COLO829 (cell line): ENCODE measurements around the gene MYH1.
"Not testable (repeated sequence)": the region's sequence is repeated elsewhere in the genome, so short reads cannot be mapped to it uniquely, and the experiment has no call there.

Experiments
- DNase-seq: peaks from one replicate; pipeline ENCODE4 v3.0.0; 2012; ENCODE audit warnings: low spot score

The MYH1 gene

GRCh38 chr17:10518271-10519037 lies at the start of gene MYH1:
Gene MYH1 (minus strand): TSS chr17:10518542. CDS start chr17:10516642, 1,900 bp downstream.
- DNase-seq, result no peak

- DNase-seq, result no peak
These were observed 45.8 kb upstream of the MYH1 start for GRCh38 chr17:10563991-10564660.

GRCh38 chr17:10558049-10558448 lies 39.7 kb upstream of the MYH1 start:
- no peak for DNase-seq

DNA sequence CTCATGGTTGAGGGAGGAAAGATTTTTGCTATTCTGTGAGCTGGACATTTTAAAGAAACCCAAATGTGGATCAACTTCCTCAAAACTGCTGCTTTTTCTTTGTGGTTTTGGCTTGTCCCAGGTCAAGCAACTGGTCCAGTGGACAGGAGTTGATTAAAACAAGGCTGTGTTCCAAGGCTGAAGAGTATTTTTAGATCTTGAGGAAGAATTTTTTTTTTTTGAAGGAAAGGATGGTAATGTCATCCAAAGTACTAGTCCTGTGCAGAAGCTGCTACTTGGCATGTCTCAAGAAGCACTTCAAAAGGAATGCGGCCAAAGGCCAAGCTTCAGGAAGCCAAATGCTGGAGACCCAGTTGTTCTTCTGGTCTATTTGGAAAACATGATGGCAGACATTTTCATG lies 39.1 kb upstream of the MYH1 start:
- DNase-seq, result no peak

GRCh38 chr17:10556301-10557005 lies 38.1 kb upstream of the MYH1 start:
- DNase-seq, result no peak

DNA sequence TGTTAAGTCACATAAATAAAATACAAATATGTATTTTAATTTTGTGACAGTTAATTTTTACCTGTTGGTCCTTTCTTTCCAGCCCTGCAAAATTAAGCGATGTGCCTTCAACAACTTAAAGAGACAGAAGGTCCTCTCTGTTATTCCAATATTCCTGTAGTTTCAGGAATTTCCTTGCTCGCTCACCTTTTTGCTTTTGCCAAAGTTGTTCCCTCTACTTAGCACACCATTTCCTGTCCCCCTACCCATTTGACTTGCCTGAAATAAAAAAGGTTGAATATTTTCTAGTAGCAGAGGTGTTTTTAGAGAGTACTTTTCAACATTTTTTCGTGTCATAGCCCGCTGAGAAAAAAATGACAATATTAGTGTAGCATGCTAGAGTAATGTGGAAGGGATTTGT lies 31.7 kb upstream of the MYH1 start:
- DNase-seq, result no peak

GRCh38 chr17:10549096-10549842 lies 30.9 kb upstream of the MYH1 start, which contains the start of gene MYH2:
Gene MYH2 (minus strand): TSS chr17:10549658. CDS start chr17:10547920, 1,738 bp downstream.
- DNase-seq, result no peak

DNA sequence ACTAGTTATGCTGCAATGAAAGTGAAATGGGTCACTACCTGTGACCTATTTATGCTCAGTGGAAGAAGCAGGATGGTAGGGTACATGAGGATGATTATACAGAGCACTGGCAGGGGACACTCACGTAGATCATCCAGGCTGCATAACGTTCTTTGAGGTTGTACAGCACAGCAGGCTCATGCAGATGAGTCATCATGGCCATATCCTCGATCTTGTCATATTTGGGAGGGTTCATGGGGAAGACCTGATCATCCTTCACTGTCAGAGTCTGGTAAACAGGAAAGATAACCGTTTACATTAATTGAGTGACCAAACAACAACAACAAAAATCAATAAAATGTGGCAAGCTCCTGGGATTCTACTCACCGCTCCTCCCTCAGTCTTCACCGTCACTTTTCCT lies 29.0 kb upstream of the MYH1 start:
- no peak for DNase-seq

GRCh38 chr17:10543486-10543885 lies 25.1 kb upstream of the MYH1 start:
- DNase-seq, result not testable (repeated sequence)

DNA sequence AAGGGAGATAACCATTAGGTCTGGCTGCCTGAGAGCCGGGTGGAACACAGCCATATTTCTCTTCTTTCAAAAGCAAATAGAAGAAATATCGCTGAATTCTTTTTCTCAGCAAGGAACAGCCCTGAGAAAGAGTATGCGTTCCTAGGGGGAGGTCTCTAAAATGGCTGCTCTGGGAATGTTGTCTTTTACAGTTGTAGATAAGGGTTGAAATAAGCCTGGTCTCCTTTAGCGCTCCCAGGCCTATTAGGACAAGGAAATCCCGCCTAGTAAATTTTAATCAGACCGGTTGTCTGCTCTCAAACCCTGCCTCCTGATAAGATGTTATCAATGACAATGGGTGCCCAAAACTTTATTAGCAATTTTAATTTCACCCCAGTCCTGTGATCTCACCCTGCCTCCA lies 22.8 kb upstream of the MYH1 start:
- DNase-seq, result not testable (repeated sequence)

GRCh38 chr17:10532026-10532425 lies 13.7 kb upstream of the MYH1 start:
- DNase-seq, result no peak

DNA sequence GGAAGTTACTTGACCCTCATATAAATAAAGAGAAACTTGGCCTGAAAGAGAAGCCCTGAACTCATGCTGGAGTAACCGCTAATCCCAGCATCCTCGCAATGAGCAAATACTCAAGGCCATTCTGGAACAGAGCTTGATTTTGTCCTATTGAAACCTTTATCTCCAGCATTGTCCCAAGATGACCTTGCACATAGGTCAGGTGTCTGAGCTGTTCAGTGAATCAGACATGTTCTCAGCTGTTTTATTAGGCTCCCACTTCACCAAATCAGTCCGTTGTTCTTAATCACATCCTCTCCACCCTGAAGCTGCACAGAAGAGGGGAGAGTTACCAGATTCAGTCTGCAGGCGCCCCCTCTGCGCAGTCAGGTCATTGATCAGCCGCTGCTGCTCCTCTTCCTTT lies 9.1 kb upstream of the MYH1 start:
- no peak for DNase-seq

- DNase-seq, result no peak
These were observed 8.2 kb upstream of the MYH1 start for GRCh38 chr17:10526517-10526916.

DNA sequence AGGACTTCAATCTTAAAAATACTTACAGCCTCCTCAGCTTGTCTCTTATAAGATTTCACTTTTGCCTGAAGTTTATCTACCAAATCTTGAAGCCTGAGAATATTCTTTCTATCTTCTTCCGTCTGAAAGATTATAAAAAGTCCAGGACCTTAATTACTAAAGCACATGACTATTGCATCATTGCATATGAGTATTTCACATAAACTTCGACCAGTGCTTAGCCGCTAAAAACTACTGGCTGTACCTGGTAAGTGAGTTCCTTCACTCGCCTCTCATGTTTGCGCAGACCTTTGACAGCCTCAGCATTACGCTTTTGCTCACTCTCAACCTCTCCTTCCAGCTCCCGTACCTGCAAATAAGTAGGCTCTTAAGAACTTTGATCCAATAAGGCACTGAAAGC lies 4.7 kb upstream of the MYH1 start:
- DNase-seq, result no peak

DNA sequence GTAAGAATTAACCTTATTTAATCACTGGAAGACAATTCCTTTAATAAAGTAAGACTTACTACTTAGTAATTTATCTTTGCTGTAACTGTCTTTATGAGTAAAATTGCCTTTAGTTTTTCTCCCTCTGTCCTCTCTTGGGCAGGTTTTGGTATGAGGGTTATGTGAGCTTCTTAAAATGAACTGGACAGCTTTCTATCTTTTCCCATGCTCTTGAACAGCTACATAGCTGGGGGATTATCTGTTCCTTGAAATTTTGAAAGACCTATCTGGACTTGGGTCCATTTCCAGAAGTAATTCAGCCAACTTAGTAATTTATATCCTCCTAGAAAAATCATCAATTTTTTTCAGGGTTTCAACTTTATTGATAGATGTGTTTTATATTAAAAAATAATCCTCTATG lies 3.6 kb upstream of the MYH1 start:
- DNase-seq, result no peak

DNA sequence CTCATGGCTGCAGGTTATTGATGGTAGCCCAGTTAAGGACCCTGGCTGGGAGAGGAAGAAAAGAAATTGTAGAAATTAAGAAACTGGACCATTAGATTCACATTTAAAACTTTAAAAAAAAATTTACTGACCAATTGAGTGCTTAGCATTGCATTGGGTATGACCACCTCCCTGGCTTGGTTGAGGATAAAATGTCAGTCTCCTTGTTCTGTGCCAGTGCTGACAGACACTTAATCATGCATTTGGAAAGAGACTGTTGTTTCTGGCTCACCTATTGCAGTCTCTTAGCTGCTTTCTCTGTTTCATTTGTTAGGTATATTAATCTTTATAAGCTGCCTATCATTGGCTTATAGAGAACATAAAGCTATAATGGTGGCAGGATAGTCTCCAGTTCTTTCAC lies 1.7 kb downstream of the MYH1 start:
- DNase-seq, result no peak

DNA sequence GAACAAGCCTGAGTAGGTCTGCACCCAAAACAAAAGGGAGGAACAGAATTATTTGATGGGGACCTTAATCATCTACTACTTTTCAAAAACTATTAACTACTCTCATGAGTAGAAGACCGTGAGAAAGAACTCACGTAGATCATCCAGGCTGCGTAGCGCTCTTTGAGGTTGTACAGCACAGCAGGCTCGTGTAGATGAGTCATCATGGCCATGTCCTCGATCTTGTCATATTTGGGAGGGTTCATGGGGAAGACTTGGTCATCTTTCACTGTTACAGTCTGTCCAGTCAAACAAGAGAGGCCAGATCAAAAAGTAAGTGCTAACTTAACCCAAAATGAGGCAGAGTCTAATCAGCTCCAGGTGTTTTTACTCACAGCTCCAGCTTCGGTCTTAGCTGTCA lies 2.3 kb downstream of the MYH1 start:
- DNase-seq, result no peak

GRCh38 chr17:10513299-10514067 lies 4.9 kb downstream of the MYH1 start:
- no peak for DNase-seq

GRCh38 chr17:10512856-10513255 lies 5.5 kb downstream of the MYH1 start:
- no peak for DNase-seq

DNA sequence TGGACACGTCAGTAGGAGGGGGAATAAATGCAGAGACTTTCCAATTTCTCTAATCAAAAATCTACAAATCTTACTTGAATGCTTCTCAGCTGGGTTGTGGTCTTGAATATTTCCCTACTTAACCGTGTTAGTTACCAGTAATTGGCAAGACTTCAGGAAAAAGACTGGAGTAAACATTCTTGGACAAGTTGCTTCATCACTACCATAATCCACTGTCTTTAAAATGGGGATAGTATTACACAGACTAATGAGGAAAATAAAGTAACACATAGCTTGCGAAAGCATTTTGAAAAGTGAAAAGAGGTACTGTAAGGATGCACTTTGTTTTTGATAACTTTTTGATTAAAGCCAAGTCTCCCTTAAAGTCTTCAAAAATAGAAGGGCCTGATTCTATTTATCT lies 18.4 kb downstream of the MYH1 start:
- no peak for DNase-seq

DNA sequence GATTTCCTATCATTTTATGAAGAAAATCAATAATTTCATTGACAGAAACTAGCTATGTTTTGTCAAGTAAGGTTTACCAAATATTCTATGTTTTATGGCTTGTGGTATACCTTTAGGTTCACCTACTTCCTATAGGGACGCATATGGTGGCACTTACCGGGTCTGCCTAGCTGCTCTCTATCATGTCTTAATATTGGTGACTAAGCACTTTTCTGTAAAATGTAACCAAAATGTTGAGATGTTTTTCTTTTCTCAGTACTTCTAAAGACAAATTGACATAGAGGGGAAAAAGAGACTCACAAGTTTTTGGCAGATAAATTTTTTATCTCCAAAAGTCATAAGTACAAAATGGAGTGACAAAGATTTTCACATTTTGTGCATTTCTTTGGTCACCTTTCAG lies 26.3 kb downstream of the MYH1 start:
- DNase-seq, result no peak

- no peak for DNase-seq
These were observed 36.1 kb downstream of the MYH1 start for GRCh38 chr17:10482252-10482651.
